Suppressor macrophage treated with lipopolysaccharide for 1 hour (primary cell): ENCODE results near the gene ABCA13.

ENCODE experiments used
- DNase-seq, 3 donors: peaks; one replicate each; pipeline ENCODE4 v3.0.0-alpha.2; 2020 to 2022

ABCA13 gene

GRCh38 chr7:48643431-48644013, 472.3 kb downstream of the ABCA13 start:
- DNase-seq: peak; percentile 48 to 55 (median 50)

GRCh38 chr7:48658138-48658537, 486.9 kb downstream of the ABCA13 start:
- DNase-seq: no peak

- DNase-seq: no peak
These were observed 489.1 kb downstream of the ABCA13 start for GRCh38 chr7:48660306-48660870.

- DNase-seq: no peak
These were observed 493.0 kb downstream of the ABCA13 start for GRCh38 chr7:48664241-48664640.

GRCh38 chr7:48665353-48666135, 494.3 kb downstream of the ABCA13 start:
- no peak for DNase-seq

GRCh38 chr7:48667407-48667806, 496.1 kb downstream of the ABCA13 start:
- DNase-seq: peak; percentile 36 to 54 (median 40)

GRCh38 chr7:48671656-48672055, 500.4 kb downstream of the ABCA13 start:
- no peak for DNase-seq

- DNase-seq: no peak
These were observed 509.7 kb downstream of the ABCA13 start for GRCh38 chr7:48681006-48681405.

GRCh38 chr7:48691788-48692187, 520.5 kb downstream of the ABCA13 start:
- peak; percentile 54 to 82 (median 76) for DNase-seq
